ENCODE data around the gene IL36B.

Gene IL36B

DNA sequence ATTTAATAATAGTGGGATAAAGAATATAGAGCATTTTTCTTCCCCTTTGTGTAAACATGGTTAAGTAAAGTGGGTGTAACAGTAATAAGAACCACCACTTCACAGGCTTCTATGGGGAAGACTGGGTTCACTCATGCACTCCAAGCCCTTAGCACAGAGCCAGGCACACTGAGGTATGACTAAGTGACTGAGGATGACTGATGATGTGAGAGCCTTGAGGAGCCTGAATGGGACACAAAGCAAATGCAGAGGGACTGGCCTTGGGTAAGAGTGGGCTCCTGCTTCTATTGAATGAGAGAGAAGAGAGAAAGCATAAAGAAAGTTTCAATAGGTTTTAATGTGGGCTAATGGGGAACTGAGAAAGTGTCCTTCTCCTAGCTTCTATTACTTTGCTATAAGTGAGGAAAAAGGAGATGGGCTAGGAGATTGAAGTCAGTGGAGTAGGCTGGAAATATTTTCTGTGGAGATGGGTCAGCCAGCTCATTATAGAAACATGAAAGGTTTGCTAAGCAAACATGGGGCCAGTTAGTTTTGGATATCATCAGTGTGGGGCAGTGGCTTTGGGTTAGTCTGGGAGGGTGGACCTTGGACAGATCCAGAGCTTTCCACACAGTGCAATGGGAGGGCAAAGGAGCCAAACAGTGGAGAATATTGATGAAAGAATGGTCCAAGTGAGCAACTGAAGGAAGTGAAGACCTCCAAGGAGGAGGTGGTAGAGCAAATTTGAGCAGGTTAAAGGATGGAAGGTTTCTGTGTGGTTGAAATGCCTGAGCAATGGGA is 35.7 kb upstream of the IL36B start:
- no peak overlapping the region for H3K4me3 ChIP-seq

DNA sequence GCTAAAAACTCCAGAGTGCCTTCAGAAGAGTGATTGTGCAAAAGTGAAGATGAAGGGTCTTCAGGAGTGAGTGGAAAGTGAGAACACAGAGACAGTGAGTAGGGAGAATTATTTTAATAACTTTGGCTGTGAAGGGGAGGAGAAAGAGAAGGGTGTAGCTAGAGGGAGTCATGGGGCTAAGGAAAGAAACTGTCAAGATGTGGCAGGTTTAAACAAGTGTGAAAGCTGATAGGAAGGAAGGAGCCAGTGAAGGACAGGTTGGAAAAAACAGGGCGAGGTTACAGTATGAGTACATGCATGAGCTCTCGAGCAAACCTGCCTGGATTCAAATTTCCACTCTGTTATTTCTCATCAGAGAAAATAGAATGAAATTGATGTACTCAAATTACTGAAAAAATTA is 32.9 kb upstream of the IL36B start:
- TF ChIP-seq Cebpa-rat (IDR thresholded peaks at IDR 0.05), result no peak
- no peaks in the 10 kb centered on the region for H3K27me3 ChIP-seq
- H3K9ac ChIP-seq, result no peak overlapping the region

More for the DNA sequence above, 35.7 kb upstream of the IL36B start:
- no peaks in the 10 kb centered on the region for H3K36me3 ChIP-seq
- H3K4me1 ChIP-seq, result no peaks in the 10 kb centered on the region
- no peaks in the 10 kb centered on the region for H3K9me3 ChIP-seq
- no peak overlapping the region for H3K27ac ChIP-seq
- no peaks in the 10 kb centered on the region for H3K27me3 ChIP-seq
- no peaks in the 10 kb centered on the region for H4K20me1 ChIP-seq
- H3K4me2 ChIP-seq, result no peak overlapping the region
- no peak overlapping the region for H3K9ac ChIP-seq
- TF ChIP-seq Cebpa-rat (IDR thresholded peaks at IDR 0.05), result no peak

DNA sequence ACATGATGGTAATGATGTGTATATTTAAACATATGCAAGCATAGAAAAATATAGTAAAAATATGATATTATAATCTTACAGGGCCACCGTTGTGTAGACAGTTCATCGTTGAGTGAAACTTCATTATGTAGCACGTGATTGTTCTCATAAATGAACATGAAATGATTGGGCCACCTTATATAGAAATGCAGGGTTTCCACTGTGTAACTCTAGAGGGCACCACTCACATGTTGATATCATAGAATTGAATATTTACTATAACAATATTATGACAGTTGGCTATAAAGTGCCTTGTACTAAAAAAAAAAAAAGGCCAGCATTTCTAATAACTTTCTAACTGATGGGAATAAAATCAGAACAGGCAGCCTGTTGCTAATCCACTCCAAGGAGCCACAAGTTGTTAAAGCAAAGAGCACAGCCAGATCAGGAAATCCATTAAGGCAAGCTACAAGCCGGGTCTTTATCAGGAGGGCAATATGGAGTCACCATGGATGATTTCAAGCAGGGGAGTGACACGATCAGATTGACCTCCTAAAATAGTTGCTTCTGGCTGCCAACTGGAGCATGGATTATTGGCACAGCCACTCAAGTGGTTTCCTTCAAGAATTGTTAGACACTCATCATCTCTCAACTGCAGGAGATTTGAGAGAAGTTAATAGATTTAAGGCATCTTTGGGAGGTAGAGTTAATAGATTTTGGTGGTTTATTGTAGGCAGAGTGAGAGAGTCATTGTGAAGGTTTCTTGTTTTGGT is 31.8 kb upstream of the IL36B start:
- Histone ChIP-seq H3K9ac (no peak overlapping the region), H3K4me2 (no peak overlapping the region), H3K4me3 (no peak overlapping the region), H3K27me3 (no peaks in the 10 kb centered on the region), H3K4me1 (no peaks in the 10 kb centered on the region), H3K9me3 (no peaks in the 10 kb centered on the region), H3K36me3 (no peaks in the 10 kb centered on the region), H4K20me1 (no peaks in the 10 kb centered on the region), H3K27ac (no peak overlapping the region)
- TF ChIP-seq Cebpa-rat (IDR thresholded peaks at IDR 0.05), result no peak

More for the DNA sequence above, 32.9 kb upstream of the IL36B start:
- Histone ChIP-seq H3K4me2 (no peak overlapping the region), H3K4me3 (no peak overlapping the region), H3K9me3 (no peaks in the 10 kb centered on the region), H3K27ac (no peak overlapping the region), H3K4me1 (no peaks in the 10 kb centered on the region), H4K20me1 (no peaks in the 10 kb centered on the region), H3K36me3 (no peaks in the 10 kb centered on the region)

DNA sequence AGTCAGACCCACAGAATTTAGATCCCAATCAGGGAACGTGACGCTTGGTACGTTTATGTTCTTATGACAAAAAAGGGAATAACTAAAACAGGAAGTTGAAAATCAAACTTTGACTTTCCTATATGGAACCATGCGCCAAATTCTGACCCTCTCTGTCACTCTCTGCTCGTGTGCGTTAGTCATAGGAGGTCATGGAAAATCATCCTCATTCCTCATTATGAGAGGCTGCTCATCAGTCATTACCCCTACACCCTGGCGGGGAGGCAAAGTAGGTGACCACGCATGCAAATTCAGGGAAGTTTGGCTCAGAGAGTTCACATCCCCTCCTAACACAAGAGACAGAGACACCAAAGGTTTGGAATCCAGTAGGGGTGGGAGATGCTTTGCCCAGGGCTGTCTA is 30.6 kb upstream of the IL36B start:
- Histone ChIP-seq H3K27me3 (no peaks in the 10 kb centered on the region), H3K4me2 (no peak overlapping the region), H3K27ac (no peak overlapping the region), H3K36me3 (no peaks in the 10 kb centered on the region), H3K9me3 (no peaks in the 10 kb centered on the region), H3K4me3 (no peak overlapping the region), H3K4me1 (no peaks in the 10 kb centered on the region), H3K9ac (no peak overlapping the region), H4K20me1 (no peaks in the 10 kb centered on the region)
- no peak for TF ChIP-seq Cebpa-rat (IDR thresholded peaks at IDR 0.05)

DNA sequence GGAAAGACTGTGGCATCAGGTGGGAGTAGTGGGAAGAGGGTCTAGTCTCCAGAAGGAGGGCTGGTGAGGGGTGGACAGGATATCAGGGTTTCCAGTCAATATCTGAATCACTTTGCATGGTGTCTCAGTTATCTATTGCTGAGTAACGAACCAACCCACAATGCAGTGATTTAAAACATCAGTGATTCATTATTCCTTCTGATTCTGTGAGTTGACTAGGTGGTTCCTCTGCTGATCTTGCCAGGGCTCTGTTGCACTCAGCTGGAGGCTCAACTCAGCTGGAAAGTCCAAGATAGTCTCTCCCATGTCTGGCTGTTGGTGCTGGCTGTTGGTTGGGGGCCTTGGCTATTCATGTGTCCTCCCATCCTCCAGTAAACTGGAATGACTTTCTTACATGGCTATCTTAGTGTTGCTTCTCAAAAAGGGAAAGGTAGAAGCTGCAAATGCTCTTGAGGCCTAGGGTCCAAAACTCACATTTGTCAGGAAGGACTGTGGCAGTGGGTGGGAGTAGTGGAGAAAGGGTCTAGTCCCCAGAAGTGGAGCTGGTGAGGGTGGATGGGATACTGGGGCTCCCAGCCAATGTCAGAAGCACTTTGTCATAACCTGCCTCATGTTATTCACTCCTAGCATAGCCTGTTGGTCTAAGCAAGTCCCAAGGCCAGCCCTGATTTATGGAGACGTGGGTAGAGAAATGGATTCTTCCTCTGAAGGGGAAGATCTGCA is 29.0 kb upstream of the IL36B start:
- no peak overlapping the region for H3K9ac ChIP-seq
- no peak overlapping the region for H3K4me2 ChIP-seq
- peaks cover 5% of the 10 kb centered on the region; the same call in 1 of the 2 replicates for H3K4me1 ChIP-seq
- H3K27ac ChIP-seq, result no peak overlapping the region
- no peak for TF ChIP-seq Cebpa-rat (IDR thresholded peaks at IDR 0.05)
- no peak overlapping the region for H3K4me3 ChIP-seq
- no peaks in the 10 kb centered on the region for H3K9me3 ChIP-seq
- no peaks in the 10 kb centered on the region for H4K20me1 ChIP-seq
- H3K36me3 ChIP-seq, result no peaks in the 10 kb centered on the region
- H3K27me3 ChIP-seq, result no peaks in the 10 kb centered on the region

DNA sequence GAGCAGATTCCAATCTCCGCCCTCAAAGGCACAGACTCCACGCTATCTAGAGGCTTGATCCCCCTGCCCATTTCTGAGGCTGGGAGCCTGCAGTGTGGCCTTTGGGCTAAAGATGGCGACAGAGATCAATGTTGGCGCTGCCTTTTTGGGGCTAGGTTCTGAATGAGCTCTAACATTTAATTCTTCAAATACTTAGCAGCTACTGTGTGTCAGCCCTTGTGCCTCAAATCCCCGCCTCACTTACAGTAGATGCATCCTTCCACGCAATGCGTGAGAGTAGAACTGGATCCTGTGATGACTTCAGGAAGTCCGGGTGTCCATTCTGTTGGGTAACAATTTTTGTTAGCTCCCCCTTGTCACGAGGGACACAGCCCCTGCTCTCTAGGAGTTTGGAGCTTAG is 27.5 kb upstream of the IL36B start:
- H4K20me1 ChIP-seq, result no peaks in the 10 kb centered on the region
- no peaks in the 10 kb centered on the region for H3K27me3 ChIP-seq
- no peaks in the 10 kb centered on the region for H3K36me3 ChIP-seq
- H3K9me3 ChIP-seq, result no peaks in the 10 kb centered on the region
- no peak overlapping the region for H3K27ac ChIP-seq
- TF ChIP-seq Cebpa-rat (IDR thresholded peaks at IDR 0.05), result no peak
- no peak overlapping the region for H3K4me3 ChIP-seq
- H3K9ac ChIP-seq, result no peak overlapping the region
- H3K4me2 ChIP-seq, result no peak overlapping the region
- H3K4me1 ChIP-seq, result peaks cover 5% of the 10 kb centered on the region; the same call in 1 of the 2 replicates

DNA sequence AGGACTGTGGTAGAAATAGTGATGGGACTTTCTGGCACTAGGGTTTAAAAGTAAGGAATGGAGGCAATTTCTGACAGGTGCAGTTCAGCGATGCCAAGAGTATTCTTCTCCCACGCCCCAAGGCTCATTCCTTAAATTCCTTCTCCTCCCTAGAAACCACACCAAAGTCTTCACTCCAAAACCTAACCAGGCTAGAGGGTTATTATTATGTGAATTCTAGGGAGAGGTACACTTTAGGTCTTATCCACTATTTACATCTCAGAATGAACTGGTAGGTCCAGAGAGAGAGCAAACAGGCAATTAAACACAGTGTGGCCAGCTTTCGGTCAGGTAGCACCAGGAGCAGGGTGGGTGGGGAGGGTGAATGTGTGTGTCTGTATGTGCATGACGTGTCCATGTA is 26.5 kb upstream of the IL36B start:
- Histone ChIP-seq H3K4me3 (no peak overlapping the region), H3K4me2 (no peak overlapping the region), H3K4me1 (peaks cover 5% of the 10 kb centered on the region; the same call in 1 of the 2 replicates)

DNA sequence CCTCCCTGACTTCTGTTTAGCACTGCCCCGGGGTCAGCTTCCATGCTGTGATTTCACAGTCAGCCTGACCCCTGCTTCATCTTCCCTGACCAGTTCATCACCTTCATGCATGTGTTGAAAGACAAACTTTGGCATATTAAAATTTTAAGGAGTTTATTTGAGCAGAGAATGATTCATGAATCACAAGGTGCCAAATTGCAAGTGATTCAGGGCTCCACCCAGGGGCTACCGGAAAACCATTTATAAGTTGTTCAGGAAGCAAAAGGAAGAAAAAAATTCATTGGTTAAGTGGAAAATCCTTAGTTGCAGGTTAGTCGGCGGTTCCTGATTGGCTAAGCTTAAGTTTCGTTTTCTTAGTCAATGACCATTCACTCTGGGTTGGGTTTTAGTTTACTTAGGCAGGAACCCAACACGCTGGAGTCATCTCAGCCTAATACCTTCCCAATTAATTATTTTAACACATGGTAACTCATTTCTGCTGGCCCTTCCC is 25.7 kb upstream of the IL36B start:
- H3K27ac ChIP-seq, result no peak overlapping the region

More for the DNA sequence above, 26.5 kb upstream of the IL36B start:
- no peak for TF ChIP-seq Cebpa-rat (IDR thresholded peaks at IDR 0.05)
- Histone ChIP-seq H3K9ac (no peak overlapping the region), H3K27me3 (no peaks in the 10 kb centered on the region), H3K9me3 (no peaks in the 10 kb centered on the region), H3K27ac (no peak overlapping the region), H3K36me3 (no peaks in the 10 kb centered on the region), H4K20me1 (no peaks in the 10 kb centered on the region)

DNA sequence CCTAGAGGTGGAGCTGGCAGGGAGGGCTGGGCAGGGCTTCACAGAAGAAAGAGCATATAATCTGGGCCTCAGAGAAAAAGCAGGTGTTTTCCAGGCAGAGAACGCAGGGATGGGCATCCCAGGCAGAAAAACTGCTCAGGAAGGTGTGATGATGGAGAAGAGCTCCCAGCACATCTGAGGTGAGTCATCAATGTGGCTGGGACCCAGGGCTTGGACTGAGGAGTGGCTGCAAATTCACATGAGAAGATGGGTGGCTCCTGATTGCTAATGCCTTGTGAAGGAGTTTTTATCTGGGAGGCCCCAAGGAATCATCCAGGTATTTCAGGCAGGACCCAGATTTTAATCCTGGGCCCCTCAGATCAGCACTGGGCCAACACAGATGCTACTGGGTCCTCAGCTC is 25.3 kb upstream of the IL36B start:
- Histone ChIP-seq H3K9me3 (no peaks in the 10 kb centered on the region), H3K9ac (no peak overlapping the region), H3K4me1 (peaks cover 5% of the 10 kb centered on the region; the same call in 1 of the 2 replicates), H3K4me3 (no peak overlapping the region), H3K4me2 (no peak overlapping the region), H4K20me1 (no peaks in the 10 kb centered on the region), H3K27me3 (no peaks in the 10 kb centered on the region), H3K36me3 (no peaks in the 10 kb centered on the region), H3K27ac (no peak overlapping the region)
- no peak for TF ChIP-seq Cebpa-rat (IDR thresholded peaks at IDR 0.05)

More for the DNA sequence above, 25.7 kb upstream of the IL36B start:
- Histone ChIP-seq H4K20me1 (no peaks in the 10 kb centered on the region), H3K4me1 (peaks cover 5% of the 10 kb centered on the region; the same call in 1 of the 2 replicates), H3K4me2 (no peak overlapping the region), H3K27me3 (no peaks in the 10 kb centered on the region), H3K36me3 (no peaks in the 10 kb centered on the region), H3K9me3 (no peaks in the 10 kb centered on the region), H3K4me3 (no peak overlapping the region), H3K9ac (no peak overlapping the region)
- no peak for TF ChIP-seq Cebpa-rat (IDR thresholded peaks at IDR 0.05)
